Mesodermal cell (in vitro differentiated cells): ENCODE data around the gene TEX35. TPM values are rescaled to one million over a fixed set of nuclear protein-coding genes. Genes with fewer than 3 reads are reported as not detected.
A peak's percentile ranks its signal among the peaks of the same experiment; 100 is the strongest.

Experiments
- H3K27ac ChIP-seq: 2 replicates; pipeline ENCODE4 v1.7.0; 2013; ENCODE audit warnings: mild to moderate bottlenecking, low read depth, low read length, moderate library complexity; ENCODE audit not compliant: severe bottlenecking
- H3K36me3 ChIP-seq: 2 replicates; pipeline ENCODE4 v1.7.1; 2013; ENCODE audit warnings: mild to moderate bottlenecking, low read length, moderate library complexity; ENCODE audit not compliant: control insufficient read depth, insufficient read depth
- H3K4me1 ChIP-seq: one replicate; pipeline ENCODE4 v1.7.1; 2013; ENCODE audit warnings: mild to moderate bottlenecking, low read length; ENCODE audit not compliant: insufficient read depth, control insufficient read depth, poor library complexity, severe bottlenecking
- H3K4me3 ChIP-seq: 2 replicates; pipeline ENCODE4 v1.7.0; 2013; ENCODE audit warnings: low read length, control low read depth, mild to moderate bottlenecking; ENCODE audit not compliant: insufficient read depth, poor library complexity, severe bottlenecking; ENCODE audit errors: extremely low read depth
- H3K9me3 ChIP-seq: 2 replicates; pipeline ENCODE4 v1.7.1; 2013; ENCODE audit warnings: mild to moderate bottlenecking, low read length, moderate library complexity; ENCODE audit not compliant: control insufficient read depth
- WGBS, 2 experiments: methylation state at CpG; one replicate each; pipeline ENCODE4 v1.1.5; 2013; ENCODE audit warnings: missing lambda C conversion rate in 2 of 2; ENCODE audit not compliant: insufficient coverage in 2 of 2; 5-methylcytosine and 5-hydroxymethylcytosine counted together
- polyA plus RNA-seq, 2 experiments: library from polyadenylated mRNA; stranded (reverse); fragments of 50-300 nt; gene quantifications; one replicate each; pipeline ENCODE4 v1.2.3, GENCODE V29; 2013

The TEX35 gene
- polyA plus RNA-seq (2013, experiment 1 of 2), result not detected
- polyA plus RNA-seq (2013, experiment 2 of 2), result not detected

DNA sequence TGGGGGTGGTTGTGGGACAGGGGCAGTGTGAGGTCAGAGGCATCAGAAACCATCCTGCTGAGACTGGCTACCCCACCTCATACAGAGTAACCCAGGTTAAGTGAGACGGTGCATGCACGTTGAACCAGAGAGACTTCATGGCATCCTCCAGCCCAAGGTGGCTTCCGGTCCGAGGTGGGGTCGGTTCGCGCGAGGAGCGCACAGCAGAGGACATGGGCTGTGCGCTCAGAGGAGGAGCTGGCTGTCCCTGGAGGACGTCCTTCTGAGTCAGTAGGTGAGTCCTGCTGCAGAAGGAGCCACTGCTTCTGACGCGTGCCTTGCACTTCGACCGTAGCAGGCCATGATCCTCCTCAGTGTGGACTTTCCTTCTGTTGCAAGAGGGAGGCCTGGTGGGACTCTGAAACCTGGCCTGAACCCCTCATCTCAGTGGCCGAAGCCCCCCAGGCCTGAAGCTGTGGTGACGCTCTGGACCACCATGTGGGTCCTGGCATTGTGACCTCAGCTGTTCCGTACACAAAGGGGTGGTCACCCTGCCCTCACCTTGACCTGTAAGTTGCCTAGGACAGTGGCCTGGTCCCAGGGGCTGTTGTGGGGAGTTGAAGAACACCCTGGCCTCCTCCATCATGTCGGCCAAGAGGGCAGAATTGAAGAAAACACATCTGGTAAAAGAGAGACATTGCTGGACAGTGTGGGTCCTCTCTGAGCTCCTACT, at the start of gene TEX35:
Gene TEX35, plus strand, starts transcription at position 544 of the 712 bp plus-strand sequence. Its CDS starts 80 bp downstream, at position 624.
- no peaks in the 10 kb centered on the region for H3K36me3 ChIP-seq
- 94% methylated on average over 15 to 19 of the region's 19 CpGs for WGBS, 2 experiments
- H3K4me1 ChIP-seq, result no peaks in the 10 kb centered on the region
- H3K9me3 ChIP-seq, result no peaks in the 10 kb centered on the region
- H3K27ac ChIP-seq, result no peak within 1 kb of the TSS
- H3K4me3 ChIP-seq, result no peak within 1 kb of the TSS

DNA sequence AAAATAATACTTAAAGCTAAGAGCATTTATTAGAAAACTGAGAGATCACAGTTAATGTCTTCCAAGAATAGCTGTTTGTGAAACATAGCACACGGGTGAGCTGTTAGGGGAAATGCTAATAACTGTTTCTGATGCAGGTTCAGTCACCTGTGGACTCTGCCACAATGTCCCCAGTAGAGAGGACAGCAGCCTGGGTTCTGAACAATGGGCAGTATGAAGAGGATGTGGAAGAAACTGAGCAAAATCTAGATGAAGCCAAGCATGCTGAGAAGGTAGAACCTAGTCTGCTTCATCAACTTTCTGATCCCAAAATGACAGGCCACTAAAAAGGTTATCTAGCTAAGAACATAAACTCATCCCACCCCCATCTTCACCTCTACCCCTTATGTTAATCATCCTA, 48.8 kb upstream of the TEX35 start:
- Histone ChIP-seq H3K4me1 (no peaks in the 10 kb centered on the region), H3K36me3 (peaks cover 35% of the 10 kb centered on the region), H3K4me3 (no peak overlapping the region), H3K27ac (no peak overlapping the region), H3K9me3 (no peaks in the 10 kb centered on the region)
- 50 to 55% methylated on average over 1 of the region's 1 CpG for WGBS, 2 experiments

DNA sequence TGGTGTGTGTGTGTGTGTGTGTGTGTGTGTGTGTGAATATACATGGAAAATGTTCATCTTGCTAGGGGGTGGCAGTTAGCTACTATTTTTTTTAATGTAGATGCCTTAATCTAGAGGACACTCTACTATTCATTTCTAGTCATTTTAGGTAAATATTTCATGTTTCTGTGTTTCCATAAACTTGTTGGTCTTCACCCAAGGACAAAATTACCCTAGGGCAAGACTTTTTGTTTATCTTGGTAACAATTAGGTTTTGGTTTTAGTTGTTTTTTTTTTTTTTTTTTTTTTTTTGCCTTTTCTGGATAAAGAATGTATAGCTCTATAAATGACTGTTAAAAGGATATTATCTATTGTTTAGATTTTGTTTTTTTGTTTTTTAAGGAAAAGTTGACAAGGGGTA, 48.3 kb upstream of the TEX35 start:
- Histone ChIP-seq H3K27ac (no peak overlapping the region), H3K9me3 (no peaks in the 10 kb centered on the region), H3K36me3 (peaks cover 38% of the 10 kb centered on the region), H3K4me3 (no peak overlapping the region), H3K4me1 (no peaks in the 10 kb centered on the region)

DNA sequence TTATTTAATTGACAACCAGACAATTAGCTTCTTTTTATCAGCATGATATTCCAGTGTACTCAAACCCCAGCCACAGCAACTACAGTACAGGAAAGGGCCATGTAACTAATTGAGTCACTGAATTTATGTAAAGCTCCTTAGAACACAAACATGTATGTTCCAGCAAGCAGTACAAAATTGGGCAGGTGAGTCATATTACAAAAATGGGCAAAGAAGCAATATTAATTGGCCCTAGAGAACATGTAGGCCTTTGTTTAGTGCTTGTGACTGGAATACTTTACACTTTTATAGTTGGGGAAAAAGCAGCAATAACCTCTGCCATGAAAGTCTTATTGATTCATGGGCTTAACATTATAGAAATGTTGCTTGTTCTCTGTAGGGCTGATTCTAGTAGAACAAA, 47.9 kb upstream of the TEX35 start:
- no peak overlapping the region for H3K4me3 ChIP-seq
- H3K27ac ChIP-seq, result no peak overlapping the region
- no peaks in the 10 kb centered on the region for H3K9me3 ChIP-seq
- peaks cover 38% of the 10 kb centered on the region for H3K36me3 ChIP-seq
- no peaks in the 10 kb centered on the region for H3K4me1 ChIP-seq

DNA sequence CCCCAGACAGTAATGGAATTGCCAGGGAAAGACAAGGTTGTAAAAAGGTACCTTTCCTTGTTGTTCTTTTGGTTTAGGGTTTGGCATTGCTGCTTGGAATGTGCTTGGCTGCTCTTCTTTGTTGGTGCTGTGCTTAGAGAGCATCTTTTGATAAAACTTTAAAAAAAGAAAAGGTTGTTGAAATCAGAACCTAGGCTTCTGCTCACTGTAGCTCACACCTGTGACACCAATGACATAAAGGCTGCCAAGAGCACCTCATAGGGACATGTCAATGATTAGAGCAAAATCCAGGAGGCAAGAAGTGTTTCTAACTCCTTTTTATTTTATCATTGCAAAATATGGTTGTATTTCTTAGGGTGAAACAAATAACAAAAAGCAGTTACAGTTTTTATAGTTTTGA, 45.1 kb upstream of the TEX35 start:
- Histone ChIP-seq H3K4me1 (no peaks in the 10 kb centered on the region), H3K27ac (no peak overlapping the region), H3K36me3 (peaks cover 47% of the 10 kb centered on the region), H3K9me3 (no peaks in the 10 kb centered on the region), H3K4me3 (no peak overlapping the region)

DNA sequence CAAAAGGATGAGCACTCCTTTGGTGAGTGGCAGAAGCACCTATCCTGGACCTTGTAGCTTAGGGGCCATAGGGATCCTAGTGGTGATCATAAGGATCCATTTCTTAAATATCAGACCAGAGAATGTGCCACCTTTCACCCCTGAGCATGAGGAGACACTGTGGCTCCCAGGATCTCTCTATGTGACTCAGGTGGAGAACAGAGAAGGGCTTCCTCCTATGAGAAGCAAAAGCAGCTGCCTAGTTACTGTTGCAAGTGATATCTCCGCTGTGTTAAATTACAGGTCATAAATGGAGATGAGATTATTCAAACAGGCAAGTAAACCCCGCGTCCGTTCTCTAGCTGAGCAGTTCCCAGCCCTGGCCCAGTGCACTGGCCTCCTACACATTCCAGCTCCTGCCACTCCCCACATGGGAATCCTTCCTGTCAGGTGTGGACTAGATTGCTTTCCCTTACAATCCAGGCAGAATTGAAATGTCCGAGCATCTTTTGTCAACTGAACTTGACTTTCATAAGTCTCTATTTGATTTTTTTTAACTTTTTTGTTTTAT, 42.4 kb upstream of the TEX35 start:
- H3K36me3 ChIP-seq, result peaks cover 66% of the 10 kb centered on the region
- no peaks in the 10 kb centered on the region for H3K4me1 ChIP-seq
- peak overlapping the region; percentile 45 for H3K27ac ChIP-seq
- no peak overlapping the region for H3K4me3 ChIP-seq
- 90 to 93% methylated on average over 2 to 4 of the region's 5 CpGs for WGBS, 2 experiments
- H3K9me3 ChIP-seq, result no peaks in the 10 kb centered on the region

DNA sequence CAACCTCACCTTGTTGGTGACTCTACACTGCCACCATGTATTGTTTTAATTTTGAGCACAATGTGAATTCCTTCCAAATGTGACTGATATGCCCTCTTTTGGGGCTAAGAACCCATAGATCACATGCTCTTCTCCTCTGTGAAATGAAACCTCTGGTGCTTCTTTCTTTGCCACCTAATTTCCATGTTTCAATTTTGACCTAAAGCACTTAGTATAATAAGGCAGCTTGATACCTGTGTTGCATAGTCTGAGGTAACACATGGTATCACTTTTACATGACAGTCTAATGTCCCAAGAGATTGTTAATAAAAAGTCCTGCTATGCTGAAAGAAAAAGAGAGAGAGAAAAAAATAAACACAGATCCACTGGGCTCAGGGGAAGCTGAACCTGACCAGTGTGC, 40.4 kb upstream of the TEX35 start:
- H3K4me1 ChIP-seq, result no peaks in the 10 kb centered on the region
- no peak overlapping the region for H3K27ac ChIP-seq
- H3K4me3 ChIP-seq, result no peak overlapping the region
- H3K9me3 ChIP-seq, result no peaks in the 10 kb centered on the region
- H3K36me3 ChIP-seq, result peaks cover 54% of the 10 kb centered on the region

DNA sequence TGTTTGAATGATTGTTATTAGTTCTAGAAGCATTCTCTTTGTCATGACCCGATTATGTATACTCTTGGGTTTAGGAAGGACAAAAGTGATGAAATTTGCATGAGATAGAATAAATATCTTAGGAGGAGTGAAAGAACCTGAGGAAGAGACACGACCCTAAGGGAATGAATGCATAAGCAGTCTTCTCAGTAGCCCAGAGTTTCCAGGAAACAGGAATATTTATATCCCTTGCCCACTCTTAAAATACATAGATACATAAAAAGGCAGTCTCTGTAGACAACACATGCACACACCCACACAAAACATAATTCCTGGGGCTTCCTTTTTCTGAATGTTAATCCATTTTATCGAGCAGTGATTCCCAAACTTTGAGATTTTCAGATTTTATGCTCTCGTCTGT, 35.5 kb upstream of the TEX35 start:
- H3K36me3 ChIP-seq, result peaks cover 42% of the 10 kb centered on the region
- H3K27ac ChIP-seq, result no peak overlapping the region
- 76 to 90% methylated on average over 2 to 3 of the region's 4 CpGs for WGBS, 2 experiments
- no peak overlapping the region for H3K4me3 ChIP-seq
- H3K4me1 ChIP-seq, result no peaks in the 10 kb centered on the region
- no peaks in the 10 kb centered on the region for H3K9me3 ChIP-seq

DNA sequence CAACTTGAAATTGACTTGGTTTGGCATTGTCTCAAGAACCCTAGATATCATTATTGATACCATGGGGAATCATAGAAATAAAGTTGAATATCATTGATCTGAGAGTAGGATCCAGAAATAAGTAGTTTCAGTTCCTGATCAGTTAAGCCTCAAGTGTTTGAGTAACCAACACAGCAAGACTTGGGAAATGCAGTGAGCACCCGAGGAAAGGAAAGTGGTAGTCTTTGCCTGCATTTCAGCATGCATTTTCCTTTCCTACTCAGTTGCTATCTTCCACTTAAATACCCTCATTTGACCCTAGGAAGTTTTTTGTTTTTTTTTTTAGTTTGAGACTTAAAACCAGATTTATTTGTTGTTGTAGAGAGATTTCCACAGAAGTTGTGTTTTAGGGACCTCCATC, 35.1 kb upstream of the TEX35 start:
- 80 to 100% methylated on average over 1 of the region's 1 CpG for WGBS, 2 experiments
- Histone ChIP-seq H3K4me3 (no peak overlapping the region), H3K27ac (no peak overlapping the region), H3K9me3 (no peaks in the 10 kb centered on the region), H3K36me3 (peaks cover 37% of the 10 kb centered on the region), H3K4me1 (no peaks in the 10 kb centered on the region)

DNA sequence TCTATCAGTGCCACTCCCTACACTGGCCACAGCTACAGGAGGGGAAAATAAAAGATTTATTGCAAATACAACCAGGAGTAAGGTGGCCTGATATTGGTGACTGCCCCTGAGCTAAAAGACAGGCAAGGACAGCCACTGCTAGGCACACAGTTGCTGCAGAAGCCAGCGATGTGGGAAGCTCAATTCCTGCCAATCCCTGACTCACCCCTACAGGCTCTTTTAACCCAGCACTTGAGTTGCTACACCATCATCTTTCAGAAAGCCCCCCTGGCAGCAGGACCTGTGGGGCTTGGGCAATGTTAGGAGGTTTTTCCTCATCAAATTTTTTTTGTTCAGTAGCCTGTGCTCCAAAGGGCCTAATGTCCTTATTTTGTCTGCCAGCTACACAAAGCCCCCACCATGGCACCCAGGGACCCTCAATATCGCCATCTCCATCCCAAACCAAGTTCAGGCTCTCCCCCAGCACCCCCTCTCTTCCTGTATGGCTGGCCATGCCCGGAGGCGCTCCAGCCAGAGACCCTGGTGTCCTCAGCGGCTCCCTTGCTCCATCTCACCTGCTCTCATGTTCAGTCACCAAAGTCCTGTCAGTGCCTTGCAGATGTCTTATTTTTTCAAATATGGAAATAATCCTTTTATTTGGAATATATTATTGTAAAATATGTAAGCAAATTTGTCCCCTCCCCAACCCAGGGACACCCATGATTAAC, 29.5 kb upstream of the TEX35 start:
- peaks cover 11% of the 10 kb centered on the region for H3K36me3 ChIP-seq
- no peak overlapping the region for H3K4me3 ChIP-seq
- H3K27ac ChIP-seq, result no peak overlapping the region
- no peaks in the 10 kb centered on the region for H3K4me1 ChIP-seq
- 67 to 100% methylated on average over 1 of the region's 5 CpGs for WGBS, 2 experiments
- H3K9me3 ChIP-seq, result no peaks in the 10 kb centered on the region

DNA sequence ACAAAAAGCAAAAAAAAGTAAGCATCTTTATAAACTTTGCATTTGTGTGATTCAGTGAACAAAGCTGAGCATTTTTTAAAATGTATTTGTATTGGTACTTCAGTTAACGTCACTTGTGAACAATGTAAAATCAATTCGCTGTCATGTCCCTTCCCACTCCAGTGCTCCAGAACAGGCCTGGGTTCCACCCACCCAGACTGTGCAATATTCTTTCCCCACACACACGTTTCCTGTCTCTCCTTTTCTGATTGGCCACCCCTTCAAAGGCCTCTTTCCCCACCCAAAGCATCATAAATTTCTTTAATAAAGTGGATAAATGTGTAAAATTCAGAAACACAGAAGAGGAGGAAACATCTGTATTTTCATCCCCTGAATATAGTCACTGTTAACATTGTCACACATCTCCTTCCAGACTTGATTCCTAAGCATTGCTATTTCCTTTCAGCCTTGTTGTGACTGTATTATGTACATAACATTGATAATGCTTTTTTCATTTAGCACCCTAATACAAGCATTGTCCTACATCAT, 28.1 kb upstream of the TEX35 start:
- Histone ChIP-seq H3K36me3 (peaks cover 10% of the 10 kb centered on the region), H3K4me1 (no peaks in the 10 kb centered on the region), H3K4me3 (no peak overlapping the region), H3K9me3 (no peaks in the 10 kb centered on the region), H3K27ac (no peak overlapping the region)
- 100% methylated on average over 2 of the region's 3 CpGs; no CpG with 5 or more reads in 1 of the 2 experiments for WGBS, 2 experiments
